ENCODE measurements around the gene CCDC88C.

GRCh38 chr14:91237219-91237618, 180.4 kb downstream of the CCDC88C start:
- TF ChIP-seq, protein P1, sequence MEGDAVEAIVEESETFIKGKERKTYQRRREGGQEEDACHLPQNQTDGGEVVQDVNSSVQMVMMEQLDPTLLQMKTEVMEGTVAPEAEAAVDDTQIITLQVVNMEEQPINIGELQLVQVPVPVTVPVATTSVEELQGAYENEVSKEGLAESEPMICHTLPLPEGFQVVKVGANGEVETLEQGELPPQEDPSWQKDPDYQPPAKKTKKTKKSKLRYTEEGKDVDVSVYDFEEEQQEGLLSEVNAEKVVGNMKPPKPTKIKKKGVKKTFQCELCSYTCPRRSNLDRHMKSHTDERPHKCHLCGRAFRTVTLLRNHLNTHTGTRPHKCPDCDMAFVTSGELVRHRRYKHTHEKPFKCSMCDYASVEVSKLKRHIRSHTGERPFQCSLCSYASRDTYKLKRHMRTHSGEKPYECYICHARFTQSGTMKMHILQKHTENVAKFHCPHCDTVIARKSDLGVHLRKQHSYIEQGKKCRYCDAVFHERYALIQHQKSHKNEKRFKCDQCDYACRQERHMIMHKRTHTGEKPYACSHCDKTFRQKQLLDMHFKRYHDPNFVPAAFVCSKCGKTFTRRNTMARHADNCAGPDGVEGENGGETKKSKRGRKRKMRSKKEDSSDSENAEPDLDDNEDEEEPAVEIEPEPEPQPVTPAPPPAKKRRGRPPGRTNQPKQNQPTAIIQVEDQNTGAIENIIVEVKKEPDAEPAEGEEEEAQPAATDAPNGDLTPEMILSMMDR (IDR thresholded peaks at IDR 0.05) = no peak
- TF ChIP-seq POLR2A (IDR thresholded peaks at IDR 0.05) = no peak
- no peak for TF ChIP-seq EP300 (IDR thresholded peaks at IDR 0.05)
